H1 (cell line): ENCODE data around the gene MRPS2.

Experiments used
- CEBPB ChIP-seq: IDR thresholded peaks from 2 replicates; pipeline ENCODE4 v1.6.1; 2012; ENCODE audit warnings: low read depth, low read length
- POLR2A ChIP-seq, 2 experiments: IDR thresholded peaks; 1 replicate in 1 of 2; 2 replicates in 1 of 2; pipeline ENCODE4 v1.6.1; 2011; ENCODE audit warnings: low read depth in 2 of 2, low read length in 2 of 2, mild to moderate bottlenecking in 2 of 2; ENCODE audit errors: control extremely low read depth in 1 of 2
- TAF7 ChIP-seq: optimal IDR thresholded peaks from 2 replicates; pipeline ENCODE3; 2011; ENCODE audit warnings: low read depth, mild to moderate bottlenecking, inconsistent platforms, low read length, moderate library complexity, borderline replicate concordance
- ZNF274 ChIP-seq: IDR thresholded peaks from 2 replicates; pipeline ENCODE4 v1.7.0; 2012; ENCODE audit warnings: low read length, borderline replicate concordance; ENCODE audit errors: extremely low read depth

GRCh38 chr9:135512904-135513303, 12.4 kb downstream of the MRPS2 start:
- TF ChIP-seq TAF7 (no peak), ZNF274 (no peak), POLR2A (IDR thresholded peaks at IDR 0.05; ENCODE audit: control extremely low read depth in 1 of 2, low read depth in 2 of 2, low read length in 2 of 2) (no peak), CEBPB (no peak)
